Heart left ventricle (tissue), 16 donors: ENCODE results near the gene PPA1. TPM values are rescaled to one million over a fixed set of nuclear protein-coding genes. Genes with fewer than 3 reads are reported as not detected.

ENCODE experiments used
- ATAC-seq, 4 donors: fragments of 200-7000 bp; cut with Tn5 transposase; one replicate each; pipeline ENCODE4 v1.9.1; 2020 to 2022; ENCODE audit warnings: moderate library complexity in 4 of 4, mild to moderate bottlenecking in 3 of 4, moderate number of reproducible peaks in 1 of 4
- DNase-seq, 5 donors: peaks; one replicate each; pipeline ENCODE4 v3.0.0-alpha.2; 2020
- H3K27ac ChIP-seq, 12 donors: fragments of 200-600 bp; sonication (generic) in 4 of 12; one replicate each; pipeline versions ENCODE4 v1.5.0 to v1.8.0; 2016 to 2022; ENCODE audit warnings: mild to moderate bottlenecking in 2 of 12
- H3K27me3 ChIP-seq, 9 donors: fragments of 200-600 bp; sonication (generic) in 2 of 9; one replicate each; pipeline versions ENCODE4 v1.5.1 to v1.8.0; 2016 to 2022; ENCODE audit warnings: mild to moderate bottlenecking in 3 of 9
- H3K36me3 ChIP-seq, 9 donors: fragments of 200-600 bp; sonication (generic) in 2 of 9; one replicate each; pipeline versions ENCODE4 v1.5.0 to v1.8.0; 2018 to 2022; ENCODE audit warnings: mild to moderate bottlenecking in 2 of 9
- H3K4me1 ChIP-seq, 12 donors: fragments of 200-600 bp; sonication (generic) in 4 of 12; one replicate each; pipeline versions ENCODE4 v1.5.0 to v1.8.0; 2016 to 2022; ENCODE audit warnings: mild to moderate bottlenecking in 3 of 12
- H3K4me3 ChIP-seq, 12 donors: fragments of 200-600 bp; sonication (generic) in 4 of 12; one replicate each; pipeline versions ENCODE4 v1.5.0 to v1.8.0; 2017 to 2022; ENCODE audit warnings: mild to moderate bottlenecking in 9 of 12, moderate library complexity in 4 of 12
- H3K9me3 ChIP-seq, 12 donors: fragments of 200-600 bp; sonication (generic) in 4 of 12; one replicate each; pipeline versions ENCODE4 v1.5.0 to v1.8.0; 2016 to 2022; ENCODE audit warnings: mild to moderate bottlenecking in 1 of 12
- POLR2A ChIP-seq, 2 donors: fragments of 450-650 bp; IDR thresholded peaks; one replicate each; pipeline ENCODE4 v1.6.1; 2017; ENCODE audit warnings: antibody characterized with exemption in 2 of 2, mild to moderate bottlenecking in 2 of 2, moderate library complexity in 2 of 2
- WGBS, 4 donors: extraction: QIAGEN DNeasy Blood & Tissue Kit in 2 of 4; methylation state at CpG; one replicate each; pipeline versions ENCODE4 v1.1.5 to v1.1.7; 2013 to 2018; 5-methylcytosine and 5-hydroxymethylcytosine counted together
- intact Hi-C, 10 donors: fragments of 100-400 bp; cut with DNase I; formaldehyde crosslinking; loops; one replicate each; pipeline versions ENCODE4 v1.11.1 to v1.14.2; 2022
- polyA plus RNA-seq, 2 donors: library from polyadenylated mRNA; stranded (reverse); fragments of 200-250 nt; gene quantifications; one replicate each; pipeline ENCODE4 v1.2.3, GENCODE V29; 2013
- total RNA-seq, 9 donors: library from RNA; depleted of rRNA in 2 of 9; stranded (reverse); fragments of >200 nt in 2 of 9; fragmentation: NEBNext Ultra II Directional in 3 of 9; extraction: Animal tissue kit (Norgen Biotek cat#: 25700) in 3 of 9; gene quantifications; one replicate each; pipeline versions ENCODE4 v1.1.0 to v1.2.4, GENCODE V29; 2016 to 2023
- TF ChIP-seq, protein P1 (sequence below), 12 donors: fragments of 200-600 bp; sonication (generic) in 4 of 12; IDR thresholded peaks; one replicate each; pipeline versions ENCODE4 v1.5.0 to v1.8.0; 2018 to 2022; ENCODE audit warnings: antibody characterized with exemption in 12 of 12, mild to moderate bottlenecking in 5 of 12
- donor health status: ischemic (EF 13 %, LVEDD 7.1; RV severe dilation, severe dysfunction).
- donor health status: healthy with polysubstance abuse.
- donor health status: DM: no; HTN: yes; CAD: no.
- donor health status: DM: no; HTN: no; CAD: no.
- donor health status: ischemic (EF 25% LVEDD 6.9; RV normal size, moderate dysfunction).
- donor health status: ischemic (EF 25% LVEDD 5.7; RV mildly dilated, moderate dysfunction).
- donor health status: healthy.
- donor health status: DM: yes; HTN: yes; CAD: no.
- donor health status: ischemic (EF 35%, LVEDD 5.7; RV mildly dilated, moderate dysfunction).
- donor health status: nonischemic (EF 11% LVEDD 7.7; RV severe dilation, severe dysfunction).
- donor health status: DM: yes; HTN: yes; CAD: no.
- donor health status: PGD.
- donor health status: ischemic (EF 29% LVEDD 5.4; RV normal size, mild dysfunction).
- donor health status: nonischemic (EF 23%, LVEDD 6.1; RV moderate dilation, normal function).

The PPA1 gene
- total and polyA plus RNA-seq, 11 donors, result 61.1 to 151 (median 84.1) TPM

DNA sequence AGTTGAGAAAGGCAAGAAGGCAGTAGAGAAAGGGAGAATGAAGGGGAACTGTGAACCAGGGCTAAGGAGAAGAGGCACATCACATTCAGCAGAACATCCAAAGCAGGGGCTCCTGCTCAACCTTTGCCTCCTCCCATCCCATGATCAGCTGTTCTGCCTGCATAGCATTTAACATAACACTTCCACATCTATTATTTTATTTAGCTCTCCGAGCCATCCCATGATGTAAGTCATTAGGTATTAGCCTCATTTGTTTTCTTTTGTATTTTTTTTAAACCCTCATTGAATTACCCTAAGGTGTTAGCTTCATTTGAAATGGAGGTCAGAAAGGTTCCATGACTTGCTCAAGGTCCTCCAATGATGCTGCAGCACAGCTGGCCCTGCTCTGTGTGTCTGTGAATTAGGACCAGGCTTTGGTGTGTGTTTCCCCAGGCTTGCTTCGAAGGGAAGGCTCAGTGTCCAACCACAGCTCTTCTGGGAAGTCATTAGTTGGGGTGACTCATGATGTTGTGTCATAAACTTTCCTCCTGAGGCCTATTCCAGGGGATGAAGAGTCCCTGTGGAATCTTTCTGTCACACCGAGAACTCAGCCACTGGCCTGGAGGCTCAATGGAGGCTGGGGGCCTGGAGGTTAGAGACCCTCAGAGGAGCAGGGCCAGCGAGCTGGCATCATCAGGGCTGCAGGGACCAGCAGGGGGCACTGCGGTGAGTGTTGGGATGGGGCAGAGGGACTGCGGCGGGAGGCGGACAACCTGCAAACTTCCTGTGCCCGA lies 34.1 kb upstream of the PPA1 start:
- no peak for TF ChIP-seq POLR2A (IDR thresholded peaks at IDR 0.05)
- TF ChIP-seq, protein P1, sequence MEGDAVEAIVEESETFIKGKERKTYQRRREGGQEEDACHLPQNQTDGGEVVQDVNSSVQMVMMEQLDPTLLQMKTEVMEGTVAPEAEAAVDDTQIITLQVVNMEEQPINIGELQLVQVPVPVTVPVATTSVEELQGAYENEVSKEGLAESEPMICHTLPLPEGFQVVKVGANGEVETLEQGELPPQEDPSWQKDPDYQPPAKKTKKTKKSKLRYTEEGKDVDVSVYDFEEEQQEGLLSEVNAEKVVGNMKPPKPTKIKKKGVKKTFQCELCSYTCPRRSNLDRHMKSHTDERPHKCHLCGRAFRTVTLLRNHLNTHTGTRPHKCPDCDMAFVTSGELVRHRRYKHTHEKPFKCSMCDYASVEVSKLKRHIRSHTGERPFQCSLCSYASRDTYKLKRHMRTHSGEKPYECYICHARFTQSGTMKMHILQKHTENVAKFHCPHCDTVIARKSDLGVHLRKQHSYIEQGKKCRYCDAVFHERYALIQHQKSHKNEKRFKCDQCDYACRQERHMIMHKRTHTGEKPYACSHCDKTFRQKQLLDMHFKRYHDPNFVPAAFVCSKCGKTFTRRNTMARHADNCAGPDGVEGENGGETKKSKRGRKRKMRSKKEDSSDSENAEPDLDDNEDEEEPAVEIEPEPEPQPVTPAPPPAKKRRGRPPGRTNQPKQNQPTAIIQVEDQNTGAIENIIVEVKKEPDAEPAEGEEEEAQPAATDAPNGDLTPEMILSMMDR (IDR thresholded peaks at IDR 0.05), result peak in 7 of 12 donors; percentile 7 to 36 (median 18)
- no peak for DNase-seq
- Histone ChIP-seq H3K27me3 (peaks cover 0 to 9% (median 0%) of the 10 kb centered on the region in 9 donors), H3K36me3 (no peaks in the 10 kb centered on the region), H3K27ac (no peak overlapping the region), H3K9me3 (no peaks in the 10 kb centered on the region), H3K4me3 (no peak overlapping the region), H3K4me1 (peaks cover 0 to 14% (median 0%) of the 10 kb centered on the region in 12 donors)
- ATAC-seq, result peak in 3 of 4 donors; percentile 8 to 78 (median 50)
- intact Hi-C loops, result loop anchor here in 2 of 10 donors (5.0 kb wide), 1 partner anchor 95 kb away; no protein-coding TSS in a partner anchor
- WGBS, 4 donors, result 53 to 77% (median 58%) methylated on average over 8 to 9 of the region's 9 CpGs

DNA sequence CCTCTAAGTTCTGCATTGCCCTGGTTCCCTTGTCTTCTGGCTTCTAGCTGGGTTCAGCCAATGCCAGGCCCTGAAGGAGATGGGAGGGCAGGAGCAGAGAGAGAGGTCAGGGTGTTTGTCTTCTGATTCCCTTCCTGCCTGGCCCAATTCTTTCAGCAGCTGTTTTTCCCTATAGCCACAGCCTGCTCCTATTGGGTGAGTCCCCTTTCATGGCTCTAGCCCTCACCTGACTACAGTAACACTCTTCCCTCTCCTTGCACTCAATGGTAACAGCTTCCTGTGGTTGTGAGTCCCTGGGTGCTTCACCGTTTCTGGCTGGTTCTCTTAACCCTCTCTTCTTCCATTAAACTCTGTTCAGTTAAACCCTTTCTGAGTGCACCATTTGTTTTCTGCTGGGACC lies 33.5 kb upstream of the PPA1 start:
- TF ChIP-seq, protein P1 (IDR thresholded peaks at IDR 0.05), result no peak
- TF ChIP-seq POLR2A (IDR thresholded peaks at IDR 0.05), result no peak
- H3K36me3 ChIP-seq, result no peaks in the 10 kb centered on the region
- DNase-seq (no peak), ATAC-seq (no peak)
- 56 to 71% (median 60%) methylated on average over 1 of the region's 1 CpG for WGBS, 4 donors
- peaks cover 0 to 14% (median 0%) of the 10 kb centered on the region in 12 donors for H3K4me1 ChIP-seq
- no peak overlapping the region for H3K27ac ChIP-seq
- no peak overlapping the region for H3K4me3 ChIP-seq
- H3K9me3 ChIP-seq, result no peaks in the 10 kb centered on the region
- peaks cover 0 to 9% (median 0%) of the 10 kb centered on the region in 9 donors for H3K27me3 ChIP-seq
- intact Hi-C loops, result loop anchor here in 2 of 10 donors (5.0 kb wide), 1 partner anchor 96 kb away; no protein-coding TSS in a partner anchor

DNA sequence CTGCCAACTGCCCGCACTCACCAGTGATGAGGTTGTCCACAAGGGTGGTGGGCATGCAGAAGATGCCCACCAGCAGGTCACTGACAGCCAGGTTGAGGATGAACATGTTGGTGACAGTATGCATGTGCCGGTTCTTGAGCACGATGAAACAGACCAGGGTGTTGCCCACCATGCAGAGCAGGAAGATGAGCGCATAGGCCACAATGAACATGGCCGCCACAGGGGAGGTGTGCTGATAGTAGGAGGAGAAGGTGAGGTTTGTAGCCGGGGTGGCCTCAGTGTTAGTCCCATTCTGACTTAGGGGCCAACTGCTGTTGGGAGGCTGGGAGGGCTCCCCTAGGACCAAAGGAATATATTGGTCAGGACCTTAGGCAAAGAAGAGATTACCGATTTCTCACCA lies 32.8 kb upstream of the PPA1 start:
- 92 to 96% (median 94%) methylated on average over 7 of the region's 7 CpGs for WGBS, 4 donors
- TF ChIP-seq POLR2A (IDR thresholded peaks at IDR 0.05), result no peak
- TF ChIP-seq, protein P1 (IDR thresholded peaks at IDR 0.05), result no peak
- Histone ChIP-seq H3K27ac (no peak overlapping the region), H3K36me3 (no peaks in the 10 kb centered on the region), H3K4me1 (peaks cover 0 to 14% (median 0%) of the 10 kb centered on the region in 12 donors), H3K9me3 (peaks cover 0 to 6% (median 0%) of the 10 kb centered on the region in 12 donors), H3K27me3 (peaks cover 0 to 13% (median 0%) of the 10 kb centered on the region in 9 donors), H3K4me3 (no peak overlapping the region)
- DNase-seq (no peak), ATAC-seq (no peak)
- intact Hi-C loops, result loop anchor here in 2 of 10 donors (5.0 kb wide), 1 partner anchor 96 kb away; no protein-coding TSS in a partner anchor

DNA sequence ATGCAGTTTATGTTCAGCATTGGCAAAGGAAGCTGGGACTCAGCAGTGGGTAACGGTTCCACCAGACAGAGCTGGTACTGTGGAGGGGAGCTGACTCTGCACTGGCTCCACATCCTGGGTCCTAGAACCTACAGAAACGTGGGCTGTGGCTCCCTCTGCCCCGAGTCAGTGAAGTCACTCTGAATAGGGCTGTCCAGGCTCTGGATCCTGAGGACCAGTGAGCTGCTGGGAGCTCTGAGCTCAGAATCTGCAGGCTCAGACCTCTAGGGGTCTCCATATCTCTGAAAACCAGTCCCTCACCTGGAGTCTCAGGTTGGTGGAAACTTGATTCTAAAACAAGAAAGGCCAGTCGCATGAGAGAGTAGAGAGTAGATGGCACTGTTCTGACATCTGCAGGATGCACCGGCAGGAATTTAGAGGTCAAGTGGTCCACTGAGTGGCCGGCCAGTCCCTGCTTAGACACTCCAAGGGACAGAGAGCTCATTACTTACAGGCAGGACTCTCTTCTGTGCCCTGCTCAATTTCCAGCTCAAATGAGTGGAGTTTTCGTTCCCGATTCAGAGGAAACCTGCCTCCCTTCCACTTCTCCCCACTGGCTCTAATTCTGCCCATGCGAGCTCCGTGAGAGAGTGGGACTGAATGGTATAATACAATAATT lies 31.9 kb upstream of the PPA1 start:
- Histone ChIP-seq H3K4me3 (no peak overlapping the region), H3K4me1 (peaks cover 0 to 14% (median 0%) of the 10 kb centered on the region in 12 donors), H3K27me3 (peaks cover 0 to 13% (median 0%) of the 10 kb centered on the region in 9 donors), H3K9me3 (peaks cover 0 to 11% (median 0%) of the 10 kb centered on the region in 12 donors), H3K36me3 (no peaks in the 10 kb centered on the region), H3K27ac (no peak overlapping the region)
- no peak for DNase-seq
- no peak for TF ChIP-seq POLR2A (IDR thresholded peaks at IDR 0.05)
- TF ChIP-seq, protein P1 (IDR thresholded peaks at IDR 0.05), result peak in 9 of 12 donors; percentile 7 to 38 (median 17)
- intact Hi-C loops, result loop anchor here in 2 of 10 donors (5.0 kb wide), 1 partner anchor 97 kb away; no protein-coding TSS in a partner anchor
- 47 to 54% (median 50%) methylated on average over 10 of the region's 10 CpGs for WGBS, 4 donors
- peak in 3 of 4 donors; percentile 42 to 58 (median 51) for ATAC-seq
